A375 (cell line): ENCODE measurements around the gene FOXL2. TPM values are rescaled to one million over a fixed set of nuclear protein-coding genes. Genes with fewer than 3 reads are reported as not detected.

ENCODE experiments used
- total RNA-seq: library from RNA; depleted of rRNA; stranded (reverse); fragments of >200 nt; shearing (Covaris generic); gene quantifications from 2 replicates; pipeline ENCODE4 v1.2.3, GENCODE V29; 2014; rRNA removed

The FOXL2 gene
- total RNA-seq = not detected in 2 replicates

GRCh38 chr3:138946663-138947494, at the start of gene FOXL2, which contains the start of gene FOXL2NB:
Gene FOXL2 (minus strand): TSS chr3:138947137. CDS start chr3:138946722, 415 bp downstream.
Gene FOXL2NB (plus strand): TSS chr3:138947217. CDS start chr3:138947365, 148 bp downstream.

Other genes with a start within 250 kb of the FOXL2 start
- gene PIK3CB, start 112.2 kb downstream of the FOXL2 start, total RNA-seq = 10.0 and 10.8 TPM in 2 replicates
- gene FOXL2NB, start 80 bp upstream of the FOXL2 start, total RNA-seq = 0.11 TPM in 1 of 2 replicates, not detected in the other
- gene PRR23A, start 59.1 kb upstream of the FOXL2 start, total RNA-seq = not detected in 2 replicates
- not detected in 2 replicates for gene PRR23B, start 73.8 kb upstream of the FOXL2 start, total RNA-seq
- gene PRR23C, start 97.8 kb upstream of the FOXL2 start, total RNA-seq = not detected in 2 replicates